ENCODE results near the gene ATP13A2. TPM values are rescaled to one million over a fixed set of nuclear protein-coding genes. Genes with fewer than 3 reads are reported as not detected.

Gene ATP13A2
- polyA plus RNA-seq, 1 experiment, result 5.6 TPM

DNA sequence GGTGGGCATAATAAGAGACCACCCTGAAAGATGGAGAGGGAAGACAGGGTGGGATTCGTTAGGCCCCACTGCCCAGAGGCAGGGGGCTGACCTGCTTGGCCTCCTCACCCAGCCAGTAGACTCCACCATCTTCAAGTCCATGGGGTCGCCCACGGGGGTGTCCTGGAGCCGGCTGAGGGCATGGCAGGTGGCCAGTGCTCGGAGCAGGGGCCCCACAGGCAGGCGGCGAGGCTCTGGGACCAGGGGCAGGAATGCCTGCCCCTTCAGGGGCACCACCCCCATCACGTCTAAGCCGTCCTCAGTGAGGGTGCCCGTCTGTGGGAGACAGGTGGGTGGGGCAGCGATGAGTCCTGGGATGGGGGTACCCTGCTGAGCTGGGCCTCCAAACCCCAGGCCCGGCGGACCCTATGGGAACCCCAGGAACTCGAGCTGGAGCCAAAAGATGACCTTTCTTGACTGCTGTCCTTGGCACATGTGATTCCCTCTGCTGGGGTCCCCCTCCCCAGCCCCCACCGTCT is 18.1 kb downstream of the ATP13A2 start:
- ChIA-PET POLR2A (no interaction called here), CTCF (no interaction called here)
- no peak for DNase-seq (ENCODE audit: low read depth, low spot score)

DNA sequence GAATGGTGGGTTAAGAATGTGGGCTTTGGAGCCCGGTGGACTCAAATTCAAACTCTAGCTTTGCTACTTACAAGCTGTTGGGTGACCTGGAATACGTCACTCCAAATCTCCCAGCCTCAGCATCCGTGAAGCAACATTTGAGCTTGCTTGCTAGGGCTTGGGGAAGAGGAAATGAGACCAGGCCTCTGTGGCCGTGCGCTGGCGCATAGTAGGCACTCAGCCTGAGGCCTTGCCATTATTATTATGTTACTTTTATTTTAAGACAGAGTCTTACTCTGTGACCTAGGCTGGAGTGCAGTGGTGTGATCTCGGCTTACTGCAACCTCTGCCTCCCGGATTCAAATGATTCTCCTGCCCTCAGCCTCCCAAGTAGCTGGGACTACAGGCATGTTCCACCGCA is 19.1 kb downstream of the ATP13A2 start:
- TF ChIP-seq, protein P1, sequence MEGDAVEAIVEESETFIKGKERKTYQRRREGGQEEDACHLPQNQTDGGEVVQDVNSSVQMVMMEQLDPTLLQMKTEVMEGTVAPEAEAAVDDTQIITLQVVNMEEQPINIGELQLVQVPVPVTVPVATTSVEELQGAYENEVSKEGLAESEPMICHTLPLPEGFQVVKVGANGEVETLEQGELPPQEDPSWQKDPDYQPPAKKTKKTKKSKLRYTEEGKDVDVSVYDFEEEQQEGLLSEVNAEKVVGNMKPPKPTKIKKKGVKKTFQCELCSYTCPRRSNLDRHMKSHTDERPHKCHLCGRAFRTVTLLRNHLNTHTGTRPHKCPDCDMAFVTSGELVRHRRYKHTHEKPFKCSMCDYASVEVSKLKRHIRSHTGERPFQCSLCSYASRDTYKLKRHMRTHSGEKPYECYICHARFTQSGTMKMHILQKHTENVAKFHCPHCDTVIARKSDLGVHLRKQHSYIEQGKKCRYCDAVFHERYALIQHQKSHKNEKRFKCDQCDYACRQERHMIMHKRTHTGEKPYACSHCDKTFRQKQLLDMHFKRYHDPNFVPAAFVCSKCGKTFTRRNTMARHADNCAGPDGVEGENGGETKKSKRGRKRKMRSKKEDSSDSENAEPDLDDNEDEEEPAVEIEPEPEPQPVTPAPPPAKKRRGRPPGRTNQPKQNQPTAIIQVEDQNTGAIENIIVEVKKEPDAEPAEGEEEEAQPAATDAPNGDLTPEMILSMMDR (IDR thresholded peaks at IDR 0.05; ENCODE audit: low read depth, low read length), result no peak
- ChIA-PET POLR2A (no interaction called here), CTCF (no interaction called here)
- no peak for DNase-seq (ENCODE audit: low read depth, low spot score)
- Histone ChIP-seq H3K4me3 (ENCODE audit: low read depth, low read length) (no peak overlapping the region), H3K9me3 (ENCODE audit: control insufficient read depth, insufficient read depth, low read length) (no peaks in the 10 kb centered on the region; the same call in 1 of the 2 replicates), H3K27ac (ENCODE audit: low read depth, low read length) (no peak overlapping the region), H3K27me3 (ENCODE audit: control insufficient read depth, insufficient read depth, low read length) (no peaks in the 10 kb centered on the region)

More for the DNA sequence above, 18.1 kb downstream of the ATP13A2 start:
- Histone ChIP-seq H3K27ac (ENCODE audit: low read depth, low read length) (no peak overlapping the region), H3K4me3 (ENCODE audit: low read depth, low read length) (no peak overlapping the region), H3K27me3 (ENCODE audit: control insufficient read depth, insufficient read depth, low read length) (no peaks in the 10 kb centered on the region), H3K9me3 (ENCODE audit: control insufficient read depth, insufficient read depth, low read length) (no peaks in the 10 kb centered on the region; the same call in 1 of the 2 replicates)
- TF ChIP-seq, protein P1 (IDR thresholded peaks at IDR 0.05; ENCODE audit: low read depth, low read length), result no peak

DNA sequence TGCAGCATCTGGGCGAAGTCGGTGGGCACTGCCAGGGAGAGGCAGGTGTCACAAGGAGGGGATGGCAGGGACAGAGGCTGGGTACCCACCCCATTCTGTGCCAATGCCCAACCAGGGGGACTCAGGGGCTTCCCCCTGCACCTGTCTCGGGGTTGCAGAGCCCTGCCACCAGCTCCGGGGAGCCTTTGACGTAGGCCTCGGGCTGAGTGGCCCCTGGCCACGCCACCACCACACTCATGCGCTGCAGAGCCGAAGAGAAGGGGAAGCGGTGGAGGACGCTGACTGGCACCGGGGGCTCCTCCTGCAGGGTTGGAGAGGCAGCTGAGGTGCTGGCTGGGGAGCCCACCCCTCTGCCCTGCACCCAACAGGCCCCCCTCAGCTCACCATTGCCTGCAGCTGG is 19.6 kb downstream of the ATP13A2 start:
- Histone ChIP-seq H3K9me3 (ENCODE audit: control insufficient read depth, insufficient read depth, low read length) (no peaks in the 10 kb centered on the region; the same call in 1 of the 2 replicates), H3K27me3 (ENCODE audit: control insufficient read depth, insufficient read depth, low read length) (no peaks in the 10 kb centered on the region), H3K4me3 (ENCODE audit: low read depth, low read length) (no peak overlapping the region), H3K27ac (ENCODE audit: low read depth, low read length) (no peak overlapping the region)
- TF ChIP-seq, protein P1 (IDR thresholded peaks at IDR 0.05; ENCODE audit: low read depth, low read length), result no peak
- ChIA-PET CTCF (interaction anchor here (0.5 kb wide), 1 partner anchor 59 kb away, joined by 3 read pairs; no protein-coding TSS in a partner anchor), POLR2A (no interaction called here)
- no peak for DNase-seq (ENCODE audit: low read depth, low spot score)

DNA sequence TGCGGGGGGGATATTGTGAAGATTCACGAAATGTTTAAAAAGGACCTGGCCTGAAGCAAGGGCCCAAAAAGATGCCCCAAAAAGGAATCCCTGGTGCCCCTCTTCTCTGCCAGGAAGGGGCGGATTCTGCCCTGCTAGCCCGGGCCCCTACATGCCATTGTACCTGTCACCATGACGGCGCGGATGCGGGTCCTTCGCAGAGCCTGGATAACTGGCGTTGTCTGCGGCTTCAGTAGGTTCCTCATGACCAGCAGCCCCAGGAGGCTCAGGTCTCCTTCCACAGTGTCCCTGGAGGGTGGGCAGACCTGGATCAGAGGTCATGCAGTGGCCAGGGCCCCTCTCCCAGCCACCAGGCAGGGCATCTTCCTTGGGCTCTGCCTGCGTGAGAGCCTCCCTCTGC is 20.2 kb downstream of the ATP13A2 start:
- no peak for DNase-seq (ENCODE audit: low read depth, low spot score)
- POLR2A ChIA-PET, result interaction anchor here (0.7 kb wide), 1 partner anchor 11 kb away, joined by 3 read pairs; the partner anchor contains the start of gene MFAP2
- Histone ChIP-seq H3K27me3 (ENCODE audit: control insufficient read depth, insufficient read depth, low read length) (no peaks in the 10 kb centered on the region), H3K4me3 (ENCODE audit: low read depth, low read length) (no peak overlapping the region), H3K9me3 (ENCODE audit: control insufficient read depth, insufficient read depth, low read length) (no peaks in the 10 kb centered on the region; the same call in 1 of the 2 replicates), H3K27ac (ENCODE audit: low read depth, low read length) (no peak overlapping the region)
- TF ChIP-seq, protein P1 (IDR thresholded peaks at IDR 0.05; ENCODE audit: low read depth, low read length), result no peak
- CTCF ChIA-PET, result interaction anchor here (0.5 kb wide), 1 partner anchor 60 kb away, joined by 3 read pairs; no protein-coding TSS in a partner anchor

GRCh38 chr1:16989676-16990391 is 21.9 kb downstream of the ATP13A2 start:
- Histone ChIP-seq H3K4me3 (ENCODE audit: low read depth, low read length) (no peak overlapping the region), H3K9me3 (ENCODE audit: control insufficient read depth, insufficient read depth, low read length) (no peaks in the 10 kb centered on the region; the same call in 1 of the 2 replicates), H3K27ac (ENCODE audit: low read depth, low read length) (no peak overlapping the region), H3K27me3 (ENCODE audit: control insufficient read depth, insufficient read depth, low read length) (no peaks in the 10 kb centered on the region)
- DNase-seq (ENCODE audit: low read depth, low spot score), result no peak
- TF ChIP-seq, protein P1 (IDR thresholded peaks at IDR 0.05; ENCODE audit: low read depth, low read length), result no peak
- ChIA-PET POLR2A (interaction anchor here (1.6 kb wide), 1 partner anchor 10 kb away, joined by 5 read pairs; the partner anchor contains the start of gene MFAP2), CTCF (no interaction called here)

Measured in AG04450 (cell line).